Measurements from ENCODE around the gene PRDM12.

- no peak for TF ChIP-seq ZNF133 (tag by site-specific recombination; IDR thresholded peaks at IDR 0.05)
- TF ChIP-seq CTCF (tag by site-specific recombination; IDR thresholded peaks at IDR 0.05), result no peak
- TF ChIP-seq BCL11A (tag by site-specific recombination; IDR thresholded peaks at IDR 0.05; ENCODE audit: low read depth), result no peak
- TF ChIP-seq ZNF518A (tag by site-specific recombination; conservative IDR thresholded peaks at IDR 0.05; ENCODE audit: low read depth), result no peak
- TF ChIP-seq SP2 (tag by site-specific recombination; IDR thresholded peaks at IDR 0.05), result no peak
- TF ChIP-seq ZNF274 (IDR thresholded peaks at IDR 0.05; ENCODE audit: low read length), result no peak
- no peak for TF ChIP-seq ZNF274 (tag by site-specific recombination; IDR thresholded peaks at IDR 0.05; ENCODE audit: borderline replicate concordance)
- TF ChIP-seq ZNF362 (tag by site-specific recombination; IDR thresholded peaks at IDR 0.05), result no peak
- no peak for TF ChIP-seq ATF2 (tag by site-specific recombination; IDR thresholded peaks at IDR 0.05; ENCODE audit: low read depth)
- no peak for TF ChIP-seq ZBTB1 (tag by site-specific recombination; IDR thresholded peaks at IDR 0.05)
- TF ChIP-seq ZBTB20 (tag by site-specific recombination; IDR thresholded peaks at IDR 0.05), result no peak
- no peak for TF ChIP-seq SP3 (tag by site-specific recombination; IDR thresholded peaks at IDR 0.05)
- TF ChIP-seq, protein P1, sequence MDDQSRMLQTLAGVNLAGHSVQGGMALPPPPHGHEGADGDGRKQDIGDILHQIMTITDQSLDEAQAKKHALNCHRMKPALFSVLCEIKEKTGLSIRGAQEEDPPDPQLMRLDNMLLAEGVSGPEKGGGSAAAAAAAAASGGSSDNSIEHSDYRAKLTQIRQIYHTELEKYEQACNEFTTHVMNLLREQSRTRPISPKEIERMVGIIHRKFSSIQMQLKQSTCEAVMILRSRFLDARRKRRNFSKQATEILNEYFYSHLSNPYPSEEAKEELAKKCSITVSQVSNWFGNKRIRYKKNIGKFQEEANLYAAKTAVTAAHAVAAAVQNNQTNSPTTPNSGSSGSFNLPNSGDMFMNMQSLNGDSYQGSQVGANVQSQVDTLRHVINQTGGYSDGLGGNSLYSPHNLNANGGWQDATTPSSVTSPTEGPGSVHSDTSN (CRISPR knock-in tag; IDR thresholded peaks at IDR 0.05), result no peak
- TF ChIP-seq ZNF292 (tag by site-specific recombination; IDR thresholded peaks at IDR 0.05; ENCODE audit: borderline replicate concordance, low read depth), result no peak
- TF ChIP-seq ZNF394 (tag by site-specific recombination; IDR thresholded peaks at IDR 0.05; ENCODE audit: borderline replicate concordance), result no peak
Measured at GRCh38 chr9:130677252-130677651, 12.9 kb downstream of the PRDM12 start.

Data from HEK293 (cell line).